HG03521 (cell line): ENCODE results near the gene ADGRG4.

ENCODE experiments used
- ATAC-seq: cut with Tn5 transposase; IDR thresholded peaks from one replicate; pipeline ENCODE4 v1.9.1; 2021; ENCODE audit warnings: mild to moderate bottlenecking, moderate library complexity; ENCODE audit not compliant: unreplicated experiment

The ADGRG4 gene

GRCh38 chrX:136453771-136454170 lies 153.0 kb downstream of the ADGRG4 start:
- no peak for ATAC-seq

GRCh38 chrX:136456133-136456532 lies 155.4 kb downstream of the ADGRG4 start:
- no peak for ATAC-seq

- ATAC-seq, result no peak
Observed at GRCh38 chrX:136457303-136457917, 156.6 kb downstream of the ADGRG4 start.

- ATAC-seq, result no peak
Observed at GRCh38 chrX:136464589-136464988, 163.8 kb downstream of the ADGRG4 start.
